HepG2 (cell line): ENCODE data around the gene NRN1L. TPM values are rescaled to one million over a fixed set of nuclear protein-coding genes. Genes with fewer than 3 reads are reported as not detected.

Experiments
- ADNP ChIP-seq: sonication (generic); formaldehyde crosslinking; IDR thresholded peaks from 2 replicates; pipeline ENCODE4 v1.4.0; 2020; ENCODE audit warnings: missing genetic modification reagents
- BHLHE40 ChIP-seq: IDR thresholded peaks from 2 replicates; pipeline ENCODE4 v1.6.1; 2011; ENCODE audit warnings: low read length, improper control_type of control experiment
- CHD2 ChIP-seq: IDR thresholded peaks from 2 replicates; pipeline ENCODE4 v1.6.1; 2011; ENCODE audit warnings: low read depth, low read length, improper control_type of control experiment
- ELF3 ChIP-seq: IDR thresholded peaks from 2 replicates; pipeline ENCODE4 v1.6.1; 2016; ENCODE audit warnings: missing genetic modification reagents, missing compliant biosample characterization
- FOSL1 ChIP-seq: sonication (generic); formaldehyde crosslinking; IDR thresholded peaks from 2 replicates; pipeline ENCODE4 v1.9.0; 2021; ENCODE audit warnings: missing genetic modification reagents, borderline replicate concordance
- FOSL2 ChIP-seq: sonication (generic); formaldehyde crosslinking; IDR thresholded peaks from 2 replicates; pipeline ENCODE4 v1.4.0; 2020; ENCODE audit warnings: missing genetic modification reagents
- FOXC1 ChIP-seq: sonication (generic); formaldehyde crosslinking; IDR thresholded peaks from 2 replicates; pipeline ENCODE4 v1.8.0; 2022; ENCODE audit warnings: mild to moderate bottlenecking, missing genetic modification reagents, borderline replicate concordance
- GLI4 ChIP-seq: sonication (generic); formaldehyde crosslinking; IDR thresholded peaks from 2 replicates; pipeline ENCODE4 v1.5.1; 2020; ENCODE audit warnings: missing genetic modification reagents, mild to moderate bottlenecking, moderate library complexity, borderline replicate concordance
- GLMP ChIP-seq: sonication (generic); formaldehyde crosslinking; IDR thresholded peaks from 2 replicates; pipeline ENCODE4 v1.9.0; 2021; ENCODE audit warnings: missing genetic modification reagents, mild to moderate bottlenecking, borderline replicate concordance
- IKZF4 ChIP-seq: sonication (generic); formaldehyde crosslinking; IDR thresholded peaks from 2 replicates; pipeline ENCODE4 v1.5.1; 2020; ENCODE audit warnings: borderline replicate concordance, mild to moderate bottlenecking, low read depth, missing genetic modification reagents; ENCODE audit errors: not compliant biosample characterization
- MIER3 ChIP-seq: IDR thresholded peaks from 2 replicates; pipeline ENCODE4 v1.6.1; 2016; ENCODE audit warnings: missing compliant biosample characterization, borderline replicate concordance
- PBX2 ChIP-seq: IDR thresholded peaks from 2 replicates; pipeline ENCODE4 v1.6.1; 2016; ENCODE audit warnings: control low read depth
- PITX1 ChIP-seq: sonication (generic); formaldehyde crosslinking; IDR thresholded peaks from 2 replicates; pipeline ENCODE4 v1.5.1; 2020; ENCODE audit warnings: mild to moderate bottlenecking, missing genetic modification reagents
- POLR2A ChIP-seq, 2 experiments: IDR thresholded peaks; 2 replicates each; pipeline ENCODE4 v1.6.1; 2011; ENCODE audit warnings: low read depth in 2 of 2, low read length in 2 of 2, mild to moderate bottlenecking in 1 of 2, moderate library complexity in 1 of 2; ENCODE audit not compliant: insufficient read depth in 1 of 2
- RARG ChIP-seq: sonication (generic); formaldehyde crosslinking; IDR thresholded peaks from 2 replicates; pipeline ENCODE4 v1.4.0; 2020; ENCODE audit warnings: low read depth, mild to moderate bottlenecking, missing genetic modification reagents
- SAFB2 ChIP-seq: sonication (generic); formaldehyde crosslinking; IDR thresholded peaks from 2 replicates; pipeline ENCODE4 v1.5.1; 2020; ENCODE audit warnings: missing genetic modification reagents, low read depth, mild to moderate bottlenecking, borderline replicate concordance
- SAP130 ChIP-seq: IDR thresholded peaks from 2 replicates; pipeline ENCODE4 v1.6.1; 2016; ENCODE audit warnings: low read depth
- SIN3B ChIP-seq: fragments of 150-350 bp; IDR thresholded peaks from 2 replicates; pipeline ENCODE4 v1.6.1; 2014; ENCODE audit warnings: low read length
- SRSF4 ChIP-seq: fragments of 200-400 bp; formaldehyde crosslinking; IDR thresholded peaks from one replicate; pipeline ENCODE4 v1.6.1; 2018; ENCODE audit warnings: mild to moderate bottlenecking, low read depth, low read length, moderate library complexity; ENCODE audit not compliant: poor library complexity, severe bottlenecking
- ZBTB20 ChIP-seq: sonication (generic); formaldehyde crosslinking; IDR thresholded peaks from 2 replicates; pipeline ENCODE4 v1.8.1; 2023; ENCODE audit warnings: missing genetic modification reagents, low read depth, mild to moderate bottlenecking, borderline replicate concordance
- ZNF30 ChIP-seq: sonication (generic); formaldehyde crosslinking; IDR thresholded peaks from 2 replicates; pipeline ENCODE4 v1.5.0; 2020; ENCODE audit warnings: mild to moderate bottlenecking, missing genetic modification reagents
- ZNF530 ChIP-seq: sonication (generic); formaldehyde crosslinking; IDR thresholded peaks from 2 replicates; pipeline ENCODE4 v1.5.0; 2020; ENCODE audit warnings: low read depth, mild to moderate bottlenecking, missing genetic modification reagents
- ZNF766 ChIP-seq: sonication (generic); formaldehyde crosslinking; IDR thresholded peaks from 2 replicates; pipeline ENCODE4 v1.5.0; 2020; ENCODE audit warnings: missing genetic modification reagents, borderline replicate concordance
- ZNF777 ChIP-seq: sonication (generic); formaldehyde crosslinking; IDR thresholded peaks from 2 replicates; pipeline ENCODE4 v1.4.0; 2020; ENCODE audit warnings: missing genetic modification reagents
- ZNF792 ChIP-seq: IDR thresholded peaks from 2 replicates; pipeline ENCODE4 v1.6.1; 2016
- ZZZ3 ChIP-seq: sonication (generic); formaldehyde crosslinking; IDR thresholded peaks from 2 replicates; pipeline ENCODE4 v1.4.0; 2020; ENCODE audit warnings: missing genetic modification reagents, mild to moderate bottlenecking, borderline replicate concordance
- polyA plus RNA-seq, 8 experiments: library from polyadenylated mRNA; depleted of rRNA in 3 of 8; stranded (reverse) in 7 of 8; unstranded in 1 of 8; fragments of >200 nt; fragmentation: Illumina TruSeq in 4 of 8; extraction: Trizol in 4 of 8; gene quantifications; 2 replicates each; pipeline versions ENCODE4 v1.2.1 to v1.2.3, GENCODE V29; 2011 to 2016; ENCODE audit warnings: low read depth in 4 of 8, missing spikeins in 1 of 8, mixed read lengths in 1 of 8; ENCODE audit not compliant: insufficient read depth in 1 of 8
- total RNA-seq, 5 experiments: library from RNA; depleted of rRNA; stranded (reverse); fragments of >200 nt; fragmentation: Illumina TruSeq; extraction: Trizol; gene quantifications; 2 replicates each; pipeline ENCODE4 v1.2.3, GENCODE V29; 2016; ENCODE audit warnings: low read depth in 1 of 5
- TF ChIP-seq, protein P1 (sequence below): sonication (generic); formaldehyde crosslinking; IDR thresholded peaks from 2 replicates; pipeline ENCODE4 v1.4.0; 2020; ENCODE audit warnings: missing genetic modification reagents, borderline replicate concordance

Gene NRN1L
- total and polyA plus RNA-seq, 2 of the 13 experiments (the other 11 are each of a cell fraction or from before 2014, with no cell fraction given): 0.53 to 1.2 TPM

DNA sequence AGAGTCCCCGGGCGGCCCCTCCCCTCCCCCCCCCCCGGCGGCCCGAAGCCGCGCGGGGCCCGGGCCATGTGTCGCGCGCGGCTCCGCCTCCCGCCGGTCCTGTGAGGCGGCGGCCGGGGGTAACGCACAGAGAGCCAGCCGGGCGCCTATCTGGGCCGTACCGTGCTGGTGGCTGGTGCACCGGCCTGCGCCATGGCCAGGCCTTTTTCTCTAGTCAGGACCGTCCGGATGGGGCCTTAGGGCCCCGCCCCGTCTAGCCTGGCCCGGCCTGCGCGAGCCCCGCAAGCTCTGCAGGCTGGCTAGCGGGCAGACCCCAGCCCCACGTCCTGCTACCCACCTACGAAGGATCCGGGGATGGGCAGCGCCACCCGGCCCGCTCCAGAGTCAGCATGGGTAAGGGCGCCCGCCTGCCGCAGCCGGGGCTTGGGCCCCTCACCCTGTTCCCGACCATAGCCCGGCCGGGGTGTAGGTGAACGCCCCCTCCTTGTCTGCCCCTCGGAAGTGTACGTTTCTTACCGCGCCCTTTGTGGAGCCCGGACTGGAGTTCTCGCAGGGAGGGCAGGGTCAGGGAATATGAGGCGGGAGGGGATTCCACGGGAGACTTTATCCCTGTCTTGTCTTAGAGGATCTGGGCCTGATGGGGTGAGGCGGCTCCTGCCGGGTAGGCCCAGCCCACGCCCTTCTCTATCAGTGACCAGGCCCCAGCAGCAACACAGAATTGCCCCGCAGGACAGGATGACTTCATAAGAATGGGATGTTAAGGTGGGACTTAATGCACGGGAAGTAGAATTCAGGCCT, 37.4 kb upstream of the NRN1L start, which contains the start of gene CENPT (continued):
- TF ChIP-seq PBX2 (CRISPR knock-in tag) (no peak), RARG (CRISPR knock-in tag) (no peak), SIN3B (no peak; the same call in 1 of the 2 replicates), MIER3 (CRISPR knock-in tag) (no peak), CHD2 (no peak), SAFB2 (CRISPR knock-in tag) (peak; percentile 47; the same call in 1 of the 2 replicates), SAP130 (CRISPR knock-in tag) (peak; percentile 53; the same call in 1 of the 2 replicates), FOSL2 (0 out of 2 replicates have a peak, but pooled peaks have one; percentile 4), ZNF30 (CRISPR knock-in tag) (no peak), ZNF792 (CRISPR knock-in tag) (no peak), ELF3 (CRISPR knock-in tag) (no peak), PITX1 (no peak), POLR2A (IDR thresholded peaks at IDR 0.05; ENCODE audit: insufficient read depth in 1 of 2, low read depth in 2 of 2, low read length in 2 of 2) (peak in 1 of 2 experiments; percentile 47; a peak in 1 of 4 replicates), FOSL1 (CRISPR knock-in tag) (no peak), GLI4 (no peak), SRSF4 (no peak), ZNF766 (CRISPR knock-in tag) (peak; percentile 9; the same call in 1 of the 2 replicates), ZNF777 (peak; percentile 85), ZNF530 (CRISPR knock-in tag) (no peak), ADNP (CRISPR knock-in tag) (no peak), BHLHE40 (no peak), ZBTB20 (CRISPR knock-in tag) (peak; percentile 37; the same call in 1 of the 2 replicates), IKZF4 (CRISPR knock-in tag) (peak; percentile 29), GLMP (CRISPR knock-in tag) (no peak), FOXC1 (no peak), ZZZ3 (CRISPR knock-in tag) (no peak)
- TF ChIP-seq, protein P1, sequence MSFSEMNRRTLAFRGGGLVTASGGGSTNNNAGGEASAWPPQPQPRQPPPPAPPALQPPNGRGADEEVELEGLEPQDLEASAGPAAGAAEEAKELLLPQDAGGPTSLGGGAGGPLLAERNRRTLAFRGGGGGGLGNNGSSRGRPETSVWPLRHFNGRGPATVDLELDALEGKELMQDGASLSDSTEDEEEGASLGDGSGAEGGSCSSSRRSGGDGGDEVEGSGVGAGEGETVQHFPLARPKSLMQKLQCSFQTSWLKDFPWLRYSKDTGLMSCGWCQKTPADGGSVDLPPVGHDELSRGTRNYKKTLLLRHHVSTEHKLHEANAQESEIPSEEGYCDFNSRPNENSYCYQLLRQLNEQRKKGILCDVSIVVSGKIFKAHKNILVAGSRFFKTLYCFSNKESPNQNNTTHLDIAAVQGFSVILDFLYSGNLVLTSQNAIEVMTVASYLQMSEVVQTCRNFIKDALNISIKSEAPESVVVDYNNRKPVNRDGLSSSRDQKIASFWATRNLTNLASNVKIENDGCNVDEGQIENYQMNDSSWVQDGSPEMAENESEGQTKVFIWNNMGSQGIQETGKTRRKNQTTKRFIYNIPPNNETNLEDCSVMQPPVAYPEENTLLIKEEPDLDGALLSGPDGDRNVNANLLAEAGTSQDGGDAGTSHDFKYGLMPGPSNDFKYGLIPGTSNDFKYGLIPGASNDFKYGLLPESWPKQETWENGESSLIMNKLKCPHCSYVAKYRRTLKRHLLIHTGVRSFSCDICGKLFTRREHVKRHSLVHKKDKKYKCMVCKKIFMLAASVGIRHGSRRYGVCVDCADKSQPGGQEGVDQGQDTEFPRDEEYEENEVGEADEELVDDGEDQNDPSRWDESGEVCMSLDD (CRISPR knock-in tag): 0 out of 2 replicates have a peak, but pooled peaks have one; percentile 26
